GM19351 (cell line): Measurements from ENCODE around the gene CSTF2T.

ENCODE experiments used
- ATAC-seq: cut with Tn5 transposase; IDR thresholded peaks from one replicate; pipeline ENCODE4 v1.9.1; 2021; ENCODE audit warnings: mild to moderate bottlenecking, moderate library complexity; ENCODE audit not compliant: unreplicated experiment

The CSTF2T gene

GRCh38 chr10:51699475-51700227 is at the start of gene CSTF2T:
TSS of gene CSTF2T (minus strand) at chr10:51699595. CDS start at chr10:51699549, 46 bp downstream.
- ATAC-seq, result peak; percentile 92

DNA sequence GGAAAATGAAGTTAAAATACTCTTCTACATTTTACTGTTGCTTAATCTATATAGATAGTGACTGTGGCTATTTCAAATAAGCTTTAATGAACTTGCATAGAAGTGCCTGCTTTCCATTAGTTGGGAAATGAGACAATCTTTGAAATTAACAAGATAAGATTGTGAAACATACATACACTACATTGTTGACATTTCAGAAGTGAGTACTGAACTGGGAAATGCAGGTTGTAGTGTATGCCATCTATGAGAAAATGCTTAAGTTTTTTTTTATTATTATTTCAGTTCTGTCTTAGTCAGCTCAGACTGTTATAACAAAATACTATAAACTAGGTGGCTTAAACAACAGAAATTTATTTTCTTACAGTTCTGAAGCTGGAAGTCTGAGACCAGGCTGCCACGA is 49.6 kb upstream of the CSTF2T start:
- ATAC-seq, result no peak

DNA sequence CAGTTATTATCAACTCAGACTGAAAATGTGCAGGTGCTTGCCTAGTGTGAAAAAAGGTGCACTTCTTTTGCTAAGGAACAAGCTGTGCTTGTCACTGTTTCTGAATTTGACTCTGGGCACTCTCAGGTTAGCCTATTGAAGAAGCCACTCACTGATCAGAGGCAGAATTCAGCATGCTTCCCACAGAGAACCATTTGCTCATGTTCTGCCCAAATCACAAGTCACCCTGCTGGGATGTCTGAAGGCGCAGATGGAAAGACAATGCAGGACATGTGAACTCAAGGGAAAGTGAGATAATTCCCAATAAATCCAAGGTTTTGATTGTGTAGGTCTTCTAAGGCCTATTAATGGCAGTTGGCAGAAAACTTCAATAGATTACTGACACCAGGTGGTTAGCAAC is 47.8 kb upstream of the CSTF2T start:
- no peak for ATAC-seq

DNA sequence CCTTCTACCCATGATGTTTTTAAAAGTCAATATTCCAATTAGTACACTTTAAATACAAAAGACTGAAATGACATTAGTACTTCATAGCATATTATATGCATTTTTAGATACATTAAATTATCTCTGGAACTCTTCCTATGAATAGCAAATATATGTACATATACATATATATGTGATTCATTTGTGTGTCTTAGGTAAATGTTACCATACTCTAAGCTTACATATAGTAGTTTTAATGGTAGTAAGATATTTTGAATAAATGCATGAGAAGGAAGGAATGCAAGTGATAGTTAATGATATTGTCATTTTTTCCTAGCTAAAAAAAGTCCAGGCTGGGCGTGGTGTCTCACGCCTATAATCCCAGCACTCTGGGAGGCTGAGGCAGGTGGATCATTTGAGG is 46.0 kb upstream of the CSTF2T start:
- no peak for ATAC-seq

DNA sequence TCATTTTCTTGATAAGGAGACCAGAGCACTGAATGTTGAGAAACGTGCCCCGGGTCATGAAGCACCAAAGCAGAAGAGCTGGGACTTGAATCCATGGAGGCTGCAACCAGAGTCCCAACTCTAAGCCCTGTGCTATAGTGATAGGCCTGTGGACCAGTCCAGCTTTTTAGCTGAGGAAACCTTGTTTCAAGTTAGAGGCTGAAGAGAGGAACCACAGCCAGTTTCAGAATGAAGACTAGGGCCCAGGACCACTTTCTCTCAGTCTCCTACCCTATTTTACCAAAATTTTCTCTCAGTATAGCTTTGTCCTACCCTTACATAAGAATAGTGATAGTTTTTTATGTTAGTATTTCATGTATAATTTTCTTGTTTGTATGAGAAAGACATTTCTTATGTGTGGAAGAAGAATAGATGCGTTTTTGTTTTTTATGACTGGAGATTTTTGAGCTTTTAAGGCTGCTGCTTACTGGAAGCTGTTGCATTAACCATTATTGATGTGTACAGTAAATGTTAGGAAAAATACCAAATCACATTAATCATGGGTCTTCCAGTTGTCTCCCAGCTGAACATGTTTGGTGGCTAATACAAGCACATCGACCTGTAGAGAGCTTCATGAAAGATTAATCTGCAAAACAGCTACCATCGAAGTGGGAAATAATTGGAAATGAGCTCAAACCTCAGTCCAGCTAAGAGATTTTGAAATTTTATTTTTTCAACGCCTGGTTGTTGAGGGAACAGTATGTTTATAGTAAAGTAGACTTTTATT is 45.0 kb upstream of the CSTF2T start:
- ATAC-seq, result peak; percentile 62

- ATAC-seq, result peak; percentile 83
Measured at GRCh38 chr10:51743146-51743545, 43.8 kb upstream of the CSTF2T start.

DNA sequence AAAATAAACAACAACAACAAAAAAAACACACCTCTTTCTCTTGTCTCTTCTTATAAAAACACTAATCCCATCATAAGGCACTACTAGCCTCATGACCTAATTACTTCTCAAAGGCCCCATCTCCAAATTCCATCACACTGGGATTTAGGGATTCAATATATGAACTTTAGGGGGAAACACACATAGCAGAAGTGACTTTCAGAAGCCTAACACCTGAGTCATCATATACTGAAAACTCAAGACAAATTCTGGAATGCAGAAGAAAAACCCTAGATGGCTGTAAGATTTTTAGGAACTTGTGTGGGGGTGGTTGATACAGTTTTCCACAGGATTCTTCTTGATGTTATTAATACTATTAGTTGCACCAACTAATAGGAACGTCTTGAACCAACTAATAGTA is 33.7 kb upstream of the CSTF2T start:
- ATAC-seq, result no peak

DNA sequence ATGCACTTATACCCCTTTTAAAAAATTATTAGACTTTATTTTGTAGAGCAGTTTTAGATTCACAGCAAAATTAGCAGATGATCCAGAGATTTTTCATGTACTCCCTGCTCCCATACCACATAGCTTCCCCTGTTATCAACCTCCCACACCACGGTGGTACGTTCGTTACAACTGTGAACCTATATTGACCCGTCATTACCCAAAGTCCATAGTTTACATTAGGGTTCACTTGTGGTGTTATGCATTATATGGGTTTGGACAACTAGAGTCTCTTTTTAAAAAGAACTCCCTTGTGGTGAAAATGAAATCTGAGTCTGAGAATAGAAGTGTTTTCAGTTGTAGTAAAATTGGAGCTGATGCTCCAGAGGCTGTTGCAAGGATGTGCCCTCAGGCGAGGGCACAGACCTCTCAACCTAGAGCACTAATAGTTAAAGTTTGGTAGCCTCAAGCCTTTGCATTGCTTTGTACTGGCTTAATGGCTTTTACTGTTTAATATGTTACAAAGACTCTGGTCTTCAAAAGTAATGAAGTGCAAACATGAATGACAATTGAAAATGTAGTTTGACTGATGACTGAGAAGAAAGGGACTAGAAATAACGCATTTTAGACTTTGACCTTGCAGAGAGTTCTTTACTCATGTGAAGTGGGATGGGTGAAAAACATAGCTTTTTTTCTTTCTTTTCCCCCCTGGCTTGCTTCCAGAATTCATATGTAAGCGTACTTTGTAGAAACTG is 30.6 kb upstream of the CSTF2T start:
- no peak for ATAC-seq

DNA sequence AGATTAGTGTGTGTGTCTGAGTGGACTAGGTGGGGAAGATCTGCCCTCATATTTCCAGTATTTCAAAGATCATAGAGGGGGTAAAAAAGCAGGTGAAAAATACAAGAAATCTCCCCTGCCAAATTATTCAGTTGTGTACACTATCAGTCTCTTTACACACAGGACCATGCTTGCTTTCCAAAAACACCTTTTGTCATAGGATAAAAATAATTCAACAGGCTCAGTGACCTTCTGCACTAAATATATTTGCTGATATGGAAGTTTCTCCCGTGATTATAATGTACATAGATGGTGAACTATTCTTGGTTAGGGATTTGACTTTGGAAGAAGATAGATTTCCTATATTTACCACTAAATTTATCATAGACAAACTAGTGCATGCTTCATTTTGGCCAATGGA is 24.6 kb upstream of the CSTF2T start:
- ATAC-seq, result no peak

- no peak for ATAC-seq
Measured at GRCh38 chr10:51718804-51719291, 19.5 kb upstream of the CSTF2T start.

- no peak for ATAC-seq
Measured at GRCh38 chr10:51716981-51717380, 17.6 kb upstream of the CSTF2T start.

- no peak for ATAC-seq
Measured at GRCh38 chr10:51711519-51711891, 12.1 kb upstream of the CSTF2T start.

DNA sequence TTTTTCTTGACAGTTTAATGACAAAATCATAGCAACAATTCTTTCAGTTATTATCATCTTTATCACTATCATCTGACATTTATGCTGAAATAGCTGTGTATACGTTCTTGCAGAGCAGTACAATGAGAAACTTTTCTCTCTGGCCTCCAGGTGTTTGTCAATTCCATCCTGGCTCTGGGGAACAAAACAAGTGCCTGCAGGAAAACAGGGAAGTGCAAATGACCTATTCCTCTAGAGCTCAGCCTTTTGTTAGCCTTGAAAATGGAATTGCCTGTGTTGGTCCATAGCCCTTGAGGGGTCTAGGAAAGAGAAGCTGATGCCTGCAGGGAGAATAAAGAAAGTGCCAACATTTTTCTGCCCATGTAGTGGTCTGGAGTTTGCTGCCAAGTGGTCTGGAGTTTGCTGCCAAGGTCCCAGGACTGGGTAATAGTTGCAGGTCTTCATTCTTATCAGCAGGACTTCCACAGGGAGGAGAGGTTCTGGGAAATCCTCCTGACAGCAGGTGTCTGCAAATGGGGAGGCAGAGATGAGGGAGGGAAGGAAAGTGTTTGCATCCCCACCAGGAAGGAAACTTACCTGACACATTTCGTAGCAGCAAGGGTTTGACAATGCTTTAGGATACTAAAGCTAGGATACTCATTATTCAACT is 10.1 kb upstream of the CSTF2T start:
- ATAC-seq, result no peak

DNA sequence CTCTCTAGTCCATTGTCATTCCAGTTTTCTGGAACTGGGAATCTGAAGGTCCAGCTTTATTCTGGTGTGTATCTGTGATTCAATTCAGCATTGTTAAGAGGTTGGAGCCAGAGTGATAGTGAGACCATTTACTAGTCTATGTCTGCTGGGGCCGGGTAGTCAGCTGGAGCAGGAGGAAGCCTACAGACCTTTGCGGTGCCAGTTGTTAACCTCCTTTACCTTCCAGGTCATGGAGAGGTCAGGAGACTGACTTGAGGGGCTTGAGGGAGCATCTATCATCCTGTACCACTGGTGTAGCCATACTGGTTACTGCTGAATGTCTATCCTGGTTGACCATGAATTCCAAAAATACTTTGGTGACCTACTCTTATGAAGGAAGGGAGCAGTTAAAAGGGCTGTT is 9.2 kb upstream of the CSTF2T start:
- ATAC-seq, result no peak

- ATAC-seq, result no peak
Measured at GRCh38 chr10:51707821-51708424, 8.5 kb upstream of the CSTF2T start.

GRCh38 chr10:51707392-51707791 is 8.0 kb upstream of the CSTF2T start:
- ATAC-seq, result no peak

DNA sequence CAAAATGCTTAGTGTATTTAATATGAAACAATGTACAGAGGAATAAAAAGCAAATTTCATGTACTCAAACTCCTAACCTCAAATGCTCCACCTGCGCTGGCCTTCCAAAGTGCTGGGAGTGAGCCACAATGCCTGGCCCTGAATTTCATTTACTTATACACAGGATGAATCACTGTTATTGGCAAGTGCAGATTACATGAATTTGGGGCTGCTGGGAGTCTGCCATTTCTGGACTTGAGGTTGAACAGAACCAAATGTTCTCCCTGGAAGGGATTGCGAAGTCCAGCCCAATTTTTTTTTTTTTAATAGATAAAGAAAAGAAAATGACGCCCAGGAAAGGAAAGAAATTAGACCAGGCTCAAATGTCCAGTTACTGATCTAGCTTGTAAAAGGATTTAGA is 6.8 kb upstream of the CSTF2T start:
- ATAC-seq, result no peak

DNA sequence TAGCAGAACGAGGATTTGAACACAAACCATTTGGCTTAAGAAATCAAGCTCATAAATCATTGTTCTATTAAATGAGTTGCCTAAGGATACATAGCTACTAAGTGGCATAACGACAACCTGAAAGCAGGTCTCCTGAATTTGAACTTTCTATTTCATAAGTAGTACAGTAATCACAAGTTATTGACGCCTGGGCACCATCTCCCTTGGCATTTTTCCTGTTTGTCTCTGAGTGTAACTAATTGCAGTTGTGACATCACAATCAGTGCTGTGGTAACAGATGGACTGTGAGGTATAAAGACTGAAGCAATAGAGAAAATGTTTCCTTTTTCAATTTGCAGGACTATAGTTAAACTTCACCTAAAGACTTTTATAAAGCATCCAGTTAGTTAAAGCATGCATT is 6.4 kb upstream of the CSTF2T start:
- no peak for ATAC-seq

- no peak for ATAC-seq
Measured at GRCh38 chr10:51700228-51700817, 928 bp upstream of the CSTF2T start.

DNA sequence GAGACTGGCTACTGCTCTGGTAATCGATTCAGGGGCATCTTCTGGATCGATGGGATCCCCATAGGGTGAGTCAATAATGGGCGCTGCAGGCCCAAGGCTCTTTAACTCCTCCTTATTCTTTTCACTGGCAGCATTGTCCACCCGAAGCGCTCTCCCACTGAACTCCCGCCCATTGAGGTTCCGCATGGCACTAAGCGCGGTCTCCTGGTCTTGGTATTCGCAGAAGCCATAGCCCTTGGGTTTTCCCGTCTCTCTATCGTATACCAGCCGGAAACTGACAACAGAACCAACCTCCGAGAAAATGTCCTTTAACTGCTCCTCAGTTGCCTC is 285 bp downstream of the CSTF2T start:
- ATAC-seq, result peak; percentile 23
